Measurements from ENCODE around the gene IRF8.
"Not testable (repeated sequence)": the region's sequence is repeated elsewhere in the genome, so short reads cannot be mapped to it uniquely, and the experiment has no call there.

IRF8 gene

DNA sequence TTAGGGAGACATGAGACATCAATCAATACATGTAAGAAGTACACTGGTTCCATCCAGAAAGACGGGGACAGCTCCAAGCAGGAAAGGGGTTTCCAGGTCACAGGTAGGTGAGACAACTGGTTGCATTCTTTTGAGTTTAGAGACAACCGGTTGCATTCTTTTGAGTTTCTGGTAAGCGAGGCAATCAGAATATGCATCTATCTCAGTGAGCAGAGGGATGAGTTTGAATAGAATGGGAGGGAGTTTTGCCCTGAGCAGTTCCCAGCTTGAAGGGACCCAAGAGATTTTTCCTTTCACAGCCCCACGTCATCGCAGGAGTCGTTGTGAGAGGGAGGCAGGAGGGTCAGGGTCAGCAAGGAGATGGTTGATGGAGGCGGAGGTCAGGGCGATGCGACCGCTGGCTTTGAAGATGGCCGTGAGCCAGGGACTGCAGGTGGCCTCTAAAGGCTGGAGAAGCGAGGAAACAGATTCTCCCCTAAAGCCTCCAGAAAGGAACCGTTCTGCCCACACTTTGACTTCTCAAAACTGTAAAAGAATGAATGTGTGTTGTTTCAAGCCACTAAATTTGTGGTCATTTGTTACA lies 36.5 kb downstream of the IRF8 start:
- no peak for DNase-seq (ENCODE audit: low spot score)

DNA sequence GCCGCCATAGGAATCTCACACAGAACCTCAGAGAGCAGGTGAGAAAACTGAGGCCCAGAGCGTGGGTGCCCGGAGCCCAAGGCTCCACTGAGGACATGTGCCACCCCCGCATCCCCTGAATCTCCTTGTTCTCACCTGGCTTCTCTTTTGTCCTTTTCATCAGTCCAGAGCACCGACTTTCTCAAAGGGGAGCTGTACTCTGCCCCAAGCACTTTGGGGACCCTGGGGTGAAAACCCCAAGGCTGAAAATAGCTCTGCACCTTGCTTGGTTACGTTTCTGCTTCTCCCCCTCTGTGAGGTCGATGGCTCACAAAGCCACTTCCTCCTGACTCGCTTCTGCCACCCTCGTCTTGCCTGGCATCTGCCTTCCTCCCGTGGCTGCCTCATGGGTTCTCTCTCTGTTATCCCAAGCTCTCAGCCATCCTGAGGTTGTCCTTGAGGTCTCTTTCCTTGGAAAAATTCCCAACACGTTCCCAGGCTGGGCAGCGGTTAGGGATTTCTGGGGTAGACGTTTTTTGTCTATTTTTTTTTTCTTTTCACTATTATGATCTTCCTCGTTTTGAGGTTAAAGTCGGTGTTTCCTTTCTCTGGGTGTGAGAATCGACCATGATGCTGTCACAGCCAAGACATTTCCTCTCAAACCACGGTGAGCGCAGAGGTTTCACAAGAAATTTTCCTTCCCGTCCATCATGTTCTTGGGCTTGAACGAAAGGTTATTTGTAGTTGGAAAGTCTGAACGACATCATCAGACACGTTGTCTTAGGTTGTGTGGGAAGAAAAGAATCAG lies 37.2 kb downstream of the IRF8 start:
- DNase-seq (ENCODE audit: low spot score) = no peak

DNA sequence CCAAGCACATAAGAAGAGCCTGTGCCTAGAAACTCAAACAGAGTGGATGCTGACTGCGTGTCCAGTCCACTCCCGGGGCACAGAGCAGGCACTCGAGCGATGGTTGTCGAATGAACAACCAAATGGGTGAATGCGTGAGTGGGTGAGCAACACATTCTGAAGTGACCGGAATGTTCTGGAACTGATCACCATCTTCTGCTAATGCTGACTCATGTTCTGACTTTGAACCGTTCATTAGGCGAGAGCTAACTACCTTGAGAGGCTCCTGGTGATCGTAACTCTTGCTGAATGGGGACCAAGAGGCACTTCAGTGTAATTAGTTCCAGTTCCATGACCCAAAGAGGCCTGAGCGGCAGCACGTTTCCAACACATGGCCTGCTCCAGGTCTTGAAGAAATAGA lies 37.9 kb downstream of the IRF8 start:
- DNase-seq (ENCODE audit: low spot score) = no peak

DNA sequence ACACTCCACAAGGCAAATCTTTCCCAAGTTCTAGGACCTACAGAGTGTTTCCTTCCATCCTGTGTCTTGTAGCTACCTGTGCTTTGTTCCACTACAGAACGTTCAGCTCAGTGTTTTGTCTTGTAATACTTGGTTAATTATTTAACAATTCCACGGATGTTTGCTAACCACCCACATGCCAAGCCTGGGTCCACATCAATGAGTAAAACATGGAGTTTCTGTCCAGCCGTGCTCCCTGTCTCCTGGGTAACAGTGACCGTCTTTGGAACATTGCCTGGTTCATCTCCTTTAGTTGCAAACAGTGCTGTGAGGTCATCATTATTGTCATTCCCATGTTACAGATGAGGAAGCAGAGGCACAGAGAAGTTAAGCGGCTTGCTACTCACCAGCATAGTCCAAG lies 41.3 kb downstream of the IRF8 start:
- DNase-seq (ENCODE audit: low spot score) = peak; percentile 40

DNA sequence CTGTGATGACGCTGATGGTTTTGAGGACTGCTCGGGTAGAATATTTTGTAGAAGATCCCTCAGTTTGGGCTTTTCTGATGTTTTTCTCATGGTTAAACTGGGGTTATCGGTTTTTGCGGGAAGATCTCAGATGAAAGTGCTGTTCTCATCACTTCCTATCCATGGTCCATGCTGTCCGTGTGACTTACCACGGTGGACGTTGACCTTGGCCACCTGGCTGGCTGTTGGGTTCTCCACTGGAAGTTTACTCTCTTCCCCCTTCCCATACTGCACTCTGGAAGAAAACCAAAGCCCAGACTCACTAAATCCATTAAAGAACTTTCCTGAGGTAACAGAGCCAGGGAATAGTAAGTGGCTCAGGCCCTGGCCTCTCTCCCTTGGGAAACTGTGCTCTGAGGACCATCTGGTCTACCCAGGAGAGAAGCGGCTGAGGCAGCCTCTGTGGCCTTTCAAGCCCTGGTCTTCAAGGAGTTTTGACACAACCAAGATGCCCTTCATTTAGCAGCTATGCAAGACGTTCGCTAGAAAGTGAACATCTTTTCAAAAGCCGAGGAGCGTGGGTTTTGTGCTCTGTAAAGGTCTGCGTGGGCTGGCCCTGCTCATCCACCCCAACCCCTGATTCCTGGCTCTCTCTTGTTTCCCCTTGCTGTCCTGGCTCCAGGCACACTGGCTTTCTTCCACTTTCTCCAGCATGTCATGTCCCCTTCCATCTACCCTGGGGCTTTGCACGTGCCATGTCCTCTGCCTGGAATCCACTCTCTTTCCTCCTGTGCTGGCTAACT lies 43.1 kb downstream of the IRF8 start:
- no peak for DNase-seq (ENCODE audit: low spot score)

DNA sequence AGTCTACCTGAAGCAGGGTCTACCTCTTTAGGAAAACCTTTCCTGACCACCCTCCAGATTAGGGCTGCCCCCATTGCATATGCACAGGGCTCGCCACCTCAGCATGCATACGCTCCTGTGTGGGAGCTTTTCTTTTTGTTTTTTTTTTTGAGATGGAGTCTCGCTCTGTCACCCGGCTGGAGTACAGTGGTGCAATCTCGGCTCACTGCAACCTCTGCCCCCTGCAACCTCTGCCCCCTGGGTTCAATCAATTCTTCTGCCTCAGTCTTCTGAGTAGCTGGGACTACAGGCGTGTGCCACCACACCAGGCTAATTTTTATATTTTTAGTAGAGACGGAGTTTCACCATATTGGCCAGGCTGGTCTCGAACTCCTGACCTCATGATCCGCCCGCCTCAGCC lies 43.7 kb downstream of the IRF8 start:
- not testable (repeated sequence) for DNase-seq (ENCODE audit: low spot score)

DNA sequence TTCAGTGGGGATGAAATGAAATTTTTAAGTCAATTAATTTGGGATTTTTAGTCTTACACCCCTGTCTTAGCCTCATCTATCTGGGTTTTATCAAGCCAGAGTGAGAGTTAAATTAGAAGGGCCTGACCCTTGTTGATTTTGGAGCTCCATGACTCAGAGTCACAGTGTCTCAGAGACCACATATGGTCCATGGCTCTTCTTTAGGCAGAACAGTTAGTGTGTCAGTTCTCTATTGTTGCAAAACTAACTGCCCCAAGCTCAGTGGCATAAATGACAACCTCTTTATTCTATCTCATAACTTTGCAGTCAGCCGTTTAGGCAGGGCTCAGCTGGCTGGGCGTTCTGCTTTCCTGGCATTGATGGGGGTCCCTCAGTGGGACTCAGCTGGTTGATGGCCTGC lies 44.7 kb downstream of the IRF8 start:
- DNase-seq (ENCODE audit: low spot score) = no peak

DNA sequence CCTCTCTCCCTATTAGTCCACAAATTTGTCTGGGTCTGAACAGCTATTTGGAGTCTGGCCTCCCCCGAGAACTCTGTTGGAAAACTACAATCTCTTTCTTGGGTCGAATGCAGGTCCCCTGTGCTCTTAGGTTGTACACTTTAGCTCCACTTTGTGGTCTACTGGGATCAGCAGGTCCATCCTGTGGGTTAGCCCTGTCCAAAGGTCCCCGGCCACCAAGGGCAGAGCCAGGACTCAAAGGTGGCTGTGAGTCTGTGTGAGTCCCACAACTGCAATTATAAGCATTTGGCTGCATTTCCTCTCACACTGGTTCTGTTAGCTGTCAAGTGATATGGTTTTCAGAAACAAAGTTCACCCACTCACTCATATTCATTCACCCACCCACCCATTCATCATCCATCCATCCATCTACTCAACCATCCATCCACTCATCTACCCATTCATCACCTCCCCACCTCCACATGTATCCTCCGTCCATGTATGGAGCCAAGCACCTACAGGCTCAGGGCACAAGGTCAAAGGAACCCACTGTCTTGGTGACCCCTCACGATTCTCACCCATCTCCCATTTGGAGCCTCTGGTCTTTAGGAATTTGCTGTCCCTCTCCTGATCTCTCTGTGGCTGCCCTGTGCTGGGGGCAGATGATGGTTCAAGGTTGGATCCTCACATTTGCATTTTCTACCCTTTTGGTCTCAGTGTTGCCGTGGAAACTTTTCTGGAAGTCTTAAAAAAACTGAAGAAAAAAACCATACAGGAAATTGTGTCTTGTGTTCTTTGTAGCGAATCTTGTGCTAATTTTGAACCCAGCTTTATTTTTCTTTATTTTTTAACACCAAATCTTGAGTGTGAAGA lies 45.8 kb downstream of the IRF8 start:
- DNase-seq (ENCODE audit: low spot score) = no peak

DNA sequence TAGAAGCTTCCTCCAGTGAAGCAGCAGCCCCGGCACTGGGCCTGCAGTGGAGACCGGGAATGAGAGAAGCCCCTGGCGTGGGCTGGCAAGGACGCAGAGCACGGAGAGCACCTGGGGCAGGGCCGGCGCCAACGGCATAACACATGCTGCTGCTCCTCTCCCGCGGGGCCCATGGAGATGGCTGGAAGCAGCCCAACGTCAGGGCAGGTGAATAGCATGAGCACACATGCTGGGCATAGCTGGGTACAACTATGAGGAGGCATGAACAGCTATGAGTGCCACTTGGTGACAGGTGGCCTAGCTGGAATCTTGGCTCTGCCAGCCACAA lies 46.4 kb downstream of the IRF8 start:
- no peak for DNase-seq (ENCODE audit: low spot score)

DNA sequence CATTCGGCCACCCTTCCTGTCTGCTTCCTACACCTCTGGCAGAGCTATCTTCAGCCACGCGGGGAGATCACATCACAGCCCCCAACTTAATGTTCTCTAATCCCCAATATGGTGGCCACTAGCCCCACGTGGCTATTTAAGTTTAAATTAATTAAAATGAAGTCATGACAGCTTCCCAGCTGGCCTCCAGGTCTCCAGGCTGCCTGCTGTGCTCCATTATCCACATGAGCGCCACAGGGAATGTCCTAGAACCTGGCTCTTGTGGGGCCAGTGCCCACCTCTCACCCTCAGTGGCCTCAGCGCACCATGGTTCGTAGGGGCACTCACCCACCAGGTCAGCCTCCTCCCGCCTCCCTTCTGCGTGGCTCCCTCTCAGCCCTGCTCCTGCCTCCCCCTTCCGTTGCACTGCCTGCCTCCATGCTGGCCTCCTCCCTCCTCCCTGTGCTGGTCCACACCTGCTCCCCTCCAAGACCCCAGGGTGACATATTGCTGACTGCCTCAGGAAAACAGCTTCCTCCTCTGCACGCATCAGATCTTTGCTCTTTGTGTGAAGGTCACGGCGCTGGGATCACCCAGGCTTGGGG lies 47.7 kb downstream of the IRF8 start:
- DNase-seq (ENCODE audit: low spot score) = no peak

DNA sequence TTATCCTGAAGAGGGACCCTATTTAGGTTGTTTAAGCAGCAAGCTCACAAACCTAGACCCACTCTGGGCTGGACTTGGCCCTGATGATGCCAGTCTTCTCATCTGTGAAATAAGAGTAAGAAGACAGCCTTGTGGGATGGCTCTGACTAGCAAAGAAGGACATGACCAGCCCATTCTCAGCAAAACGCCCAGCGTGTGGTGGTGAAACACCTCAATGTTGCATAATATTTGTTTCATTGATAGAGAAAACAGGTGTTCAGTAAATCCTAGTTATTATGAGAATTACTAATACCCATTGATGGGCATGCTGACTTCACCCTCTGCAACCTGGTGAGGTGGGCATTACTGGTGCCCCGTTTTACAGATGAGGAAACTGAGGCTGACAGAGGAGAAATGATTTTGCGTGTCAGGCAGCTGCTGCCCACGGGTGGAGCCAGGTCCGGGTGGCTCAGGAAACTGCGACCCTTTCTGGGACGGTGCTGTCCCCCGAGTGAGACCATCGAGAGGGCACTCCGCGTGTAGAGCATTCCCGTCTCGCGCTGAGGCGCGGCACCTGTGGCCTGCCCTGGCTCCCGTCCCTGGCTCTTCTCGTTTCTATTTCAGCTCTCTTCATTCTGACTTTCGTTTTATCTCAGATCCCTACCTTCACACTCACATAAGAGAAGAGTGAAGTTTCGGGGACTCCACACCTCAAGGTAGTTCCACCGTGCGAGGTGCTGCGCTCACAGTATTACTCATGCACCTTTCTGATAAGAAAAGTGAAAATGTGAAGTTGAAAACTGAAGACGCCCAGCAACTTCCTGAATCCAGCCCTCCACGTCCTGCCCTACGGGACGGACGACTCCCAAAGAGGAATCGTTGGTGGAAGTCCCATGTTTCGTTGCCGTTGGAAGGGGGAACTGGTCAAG lies 48.5 kb downstream of the IRF8 start:
- DNase-seq (ENCODE audit: low spot score) = no peak

DNA sequence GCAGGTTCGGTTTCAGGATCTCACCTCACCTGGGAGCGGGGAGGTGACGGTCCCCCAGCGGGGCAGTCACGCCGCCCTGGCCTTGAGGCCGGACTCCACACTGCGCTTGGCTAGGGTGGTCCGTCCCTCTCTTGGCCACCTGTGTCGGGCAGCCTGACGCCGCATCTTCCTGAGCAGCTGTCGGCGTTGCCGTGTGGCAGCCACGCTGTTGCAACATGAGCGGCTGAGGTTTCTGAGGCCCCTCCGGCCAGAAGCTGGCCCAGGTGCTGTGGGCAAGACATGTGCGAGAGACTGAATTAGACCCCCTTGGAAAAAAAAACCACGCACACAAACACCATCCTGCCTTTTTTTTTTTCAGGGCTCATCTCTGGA lies 49.2 kb downstream of the IRF8 start:
- no peak for DNase-seq (ENCODE audit: low spot score)

DNA sequence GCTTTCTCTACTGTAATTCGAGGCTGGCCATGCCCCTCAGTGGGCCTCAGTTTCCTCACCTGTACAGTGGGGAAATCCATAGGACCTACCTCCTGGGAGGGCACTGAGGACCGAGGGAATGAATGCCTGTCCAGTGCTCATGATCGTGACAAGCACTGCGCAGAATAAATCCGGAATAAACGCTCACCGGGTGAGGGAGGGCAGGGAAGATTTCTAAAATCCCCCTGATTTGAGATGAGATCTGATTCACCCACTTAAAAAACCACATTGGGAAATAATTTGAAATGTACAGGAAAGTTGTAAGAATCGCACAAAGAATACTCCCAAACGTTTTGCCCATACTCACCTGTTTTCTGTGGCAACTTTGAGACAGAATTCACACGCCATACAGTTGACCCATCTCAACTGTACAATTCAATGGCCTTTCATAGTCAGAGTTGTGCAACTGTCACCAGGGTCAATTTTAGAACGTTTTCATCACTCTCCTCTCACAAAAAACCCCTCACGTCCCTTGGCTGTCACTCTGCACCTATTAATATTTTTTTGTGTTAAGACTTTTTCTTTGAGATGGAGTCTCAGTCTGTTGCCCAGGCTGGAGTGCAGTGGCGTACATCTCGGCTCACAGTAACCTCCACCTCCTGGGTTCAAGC lies 49.8 kb downstream of the IRF8 start:
- DNase-seq (ENCODE audit: low spot score) = no peak

DNA sequence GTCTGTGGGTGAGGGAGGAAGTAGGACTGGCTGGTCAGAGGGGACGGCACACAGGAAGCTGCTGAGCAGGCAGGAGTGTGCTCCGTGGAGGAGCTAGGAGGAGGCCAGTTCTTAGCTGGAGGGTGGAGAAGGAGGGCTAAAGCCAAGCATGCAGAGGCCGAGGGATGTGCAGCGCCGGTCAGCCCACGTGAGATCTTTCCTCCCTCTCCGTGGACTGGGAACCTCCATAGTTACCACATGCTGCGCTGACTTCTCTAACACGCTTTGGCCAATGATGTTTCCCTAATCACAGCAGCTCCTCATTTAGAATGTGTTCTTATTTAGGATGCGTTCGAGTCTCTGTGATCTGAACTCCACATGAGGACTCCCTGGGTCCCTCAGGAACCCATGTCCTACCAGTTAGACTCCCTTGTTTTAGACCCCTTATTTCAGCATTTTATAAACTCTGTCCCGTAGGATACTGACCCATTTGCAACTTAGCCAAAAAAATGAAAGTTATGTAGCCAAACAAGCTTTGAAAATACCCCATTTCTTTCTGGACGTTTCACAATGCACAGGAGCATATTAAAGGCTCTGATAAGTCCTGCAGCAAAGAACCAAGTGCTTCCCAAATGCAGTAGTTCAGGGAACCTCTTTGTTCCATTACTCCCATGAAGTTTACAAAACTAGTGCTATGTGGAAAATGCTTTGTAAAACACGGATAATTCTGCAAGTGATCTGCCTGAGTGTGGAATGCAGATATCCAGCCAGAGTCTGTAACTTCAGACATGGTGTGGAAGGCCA lies 51.4 kb downstream of the IRF8 start:
- no peak for DNase-seq (ENCODE audit: low spot score)

DNA sequence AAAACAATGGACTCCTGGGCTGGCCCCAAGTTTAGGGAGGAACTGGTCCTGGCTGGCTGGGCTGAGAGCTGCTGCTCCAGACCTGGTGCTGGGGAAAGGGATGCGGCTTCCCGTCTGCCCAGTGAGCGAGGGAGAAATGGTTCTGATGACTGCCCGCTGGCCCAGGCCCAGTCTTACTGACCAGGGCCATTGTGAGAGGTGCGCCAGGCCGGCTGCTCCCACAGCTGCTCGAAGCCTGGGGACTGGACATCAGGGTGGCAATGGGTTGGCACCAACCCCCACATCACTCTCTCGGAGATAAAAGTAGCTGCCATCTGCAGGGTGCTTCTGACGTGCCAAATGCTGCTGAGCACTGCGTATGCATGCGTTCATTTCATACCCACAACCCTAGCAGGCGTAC lies 53.2 kb downstream of the IRF8 start:
- DNase-seq (ENCODE audit: low spot score) = no peak

DNA sequence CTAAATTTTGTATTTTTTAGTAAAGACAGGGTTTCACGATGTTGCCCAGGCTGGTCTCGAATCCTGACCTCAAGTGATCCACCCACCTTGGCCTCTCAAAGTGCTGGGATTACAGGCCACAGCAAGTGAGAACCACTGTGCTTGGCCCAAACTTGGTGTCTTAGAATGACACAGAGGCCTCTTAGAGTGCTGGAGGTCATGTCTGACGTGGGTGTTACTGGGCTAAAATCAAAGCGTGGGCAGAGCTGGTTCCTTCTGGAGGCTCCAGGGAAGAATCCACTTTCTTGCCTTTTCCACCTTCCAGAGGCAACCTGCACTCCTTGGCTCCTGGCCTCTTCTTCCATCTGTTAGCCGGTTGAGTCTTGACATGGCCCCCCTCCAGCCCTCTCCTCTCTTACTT lies 53.8 kb downstream of the IRF8 start:
- DNase-seq (ENCODE audit: low spot score) = no peak

DNA sequence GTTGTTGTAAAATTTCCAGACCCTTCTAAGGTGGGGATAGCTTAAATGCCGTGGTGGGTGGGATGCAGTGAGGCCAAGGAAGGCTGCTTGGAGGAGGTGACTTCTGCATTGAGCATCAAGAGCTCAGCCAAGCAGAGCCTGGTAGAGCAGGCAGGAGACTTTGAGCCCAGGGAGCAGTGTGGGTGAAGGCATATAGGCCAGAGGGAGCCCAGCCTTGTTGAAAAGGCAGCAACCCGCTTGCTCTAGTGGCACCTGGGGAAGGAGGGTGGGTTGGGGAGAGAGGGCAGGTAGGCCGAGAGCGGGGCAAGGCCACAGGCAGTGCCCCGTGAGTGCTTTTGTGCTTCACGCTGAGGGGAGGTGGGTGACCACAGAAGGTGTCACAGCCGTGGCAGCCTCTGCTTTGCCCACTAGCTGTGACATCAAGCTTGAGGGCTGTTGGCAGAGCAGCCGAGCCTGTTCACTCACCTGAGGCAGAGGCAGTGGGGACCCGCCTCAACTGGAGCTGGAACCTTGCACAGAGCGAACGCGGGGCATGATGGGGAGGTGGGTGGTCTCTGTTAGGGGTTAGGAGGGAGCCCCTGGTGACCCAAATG lies 56.1 kb downstream of the IRF8 start:
- DNase-seq (ENCODE audit: low spot score) = no peak

DNA sequence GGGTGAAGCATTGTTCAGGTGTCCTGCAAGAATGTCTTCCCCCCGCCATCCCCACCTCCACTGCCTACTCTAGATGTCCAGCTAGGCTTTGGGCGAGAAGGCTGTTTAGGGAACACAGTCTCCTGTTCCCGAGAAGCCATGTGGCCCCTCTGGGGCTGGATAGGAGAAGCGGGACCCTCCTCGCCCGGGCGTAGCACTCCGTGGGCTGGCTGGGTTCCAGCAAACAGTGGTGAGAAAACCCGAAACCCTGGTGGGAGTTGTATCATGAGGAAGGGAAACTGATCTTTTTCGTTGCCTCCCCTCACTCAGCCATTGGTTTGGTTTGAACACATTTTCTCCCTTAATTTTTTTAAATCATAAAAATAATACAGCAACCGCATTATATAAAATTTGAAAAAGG lies 56.6 kb downstream of the IRF8 start:
- no peak for DNase-seq (ENCODE audit: low spot score)

DNA sequence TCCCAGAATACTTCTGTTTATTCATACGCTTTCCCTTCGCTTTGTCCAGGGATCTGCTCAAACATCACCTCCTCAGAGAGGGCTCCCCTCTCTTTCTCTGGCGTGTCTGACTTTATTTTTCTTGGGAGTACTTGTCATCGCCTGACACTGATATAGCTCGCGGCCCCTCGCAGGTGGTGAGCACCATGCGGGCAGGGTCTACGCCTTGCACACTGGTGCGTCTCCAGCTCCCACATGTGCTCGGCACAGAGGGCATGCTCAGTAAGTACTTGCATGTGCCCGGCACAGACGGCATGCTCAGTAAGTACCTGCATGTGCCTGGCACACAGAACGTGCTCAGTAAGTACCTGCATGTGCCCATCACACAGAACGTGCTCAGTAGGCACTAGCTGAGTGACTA lies 57.5 kb downstream of the IRF8 start:
- no peak for DNase-seq (ENCODE audit: low spot score)
